K562 treated with DMSO at 1 percent for 24 hours (cell line): ENCODE results near the gene GC. TPM values are rescaled to one million over a fixed set of nuclear protein-coding genes. Genes with fewer than 3 reads are reported as not detected.

Experiments used
- total RNA-seq: library from RNA; unstranded; fragments of 300-600 nt; gene quantifications from 2 replicates; pipeline ENCODE4 v1.2.3, GENCODE V29; 2022; ENCODE audit warnings: low read depth; ENCODE audit not compliant: insufficient read depth

GC gene
- not detected in 2 replicates for total RNA-seq

GRCh38 chr4:71783972-71784371, at the start of gene GC:
Gene GC, minus strand, starts transcription at chr4:71784079. Its CDS starts 61 bp downstream, at chr4:71784018.

Other genes with a start within 250 kb of the GC start
- gene NPFFR2, start 247.9 kb upstream of the GC start, total RNA-seq: 2.4 and 3.2 TPM in 2 replicates